ENCODE results near the gene GAN. TPM values are rescaled to one million over a fixed set of nuclear protein-coding genes. Genes with fewer than 3 reads are reported as not detected.

Gene GAN
- polyA plus RNA-seq (2012; ENCODE audit: insufficient read length, low read depth), result 1.0 TPM

DNA sequence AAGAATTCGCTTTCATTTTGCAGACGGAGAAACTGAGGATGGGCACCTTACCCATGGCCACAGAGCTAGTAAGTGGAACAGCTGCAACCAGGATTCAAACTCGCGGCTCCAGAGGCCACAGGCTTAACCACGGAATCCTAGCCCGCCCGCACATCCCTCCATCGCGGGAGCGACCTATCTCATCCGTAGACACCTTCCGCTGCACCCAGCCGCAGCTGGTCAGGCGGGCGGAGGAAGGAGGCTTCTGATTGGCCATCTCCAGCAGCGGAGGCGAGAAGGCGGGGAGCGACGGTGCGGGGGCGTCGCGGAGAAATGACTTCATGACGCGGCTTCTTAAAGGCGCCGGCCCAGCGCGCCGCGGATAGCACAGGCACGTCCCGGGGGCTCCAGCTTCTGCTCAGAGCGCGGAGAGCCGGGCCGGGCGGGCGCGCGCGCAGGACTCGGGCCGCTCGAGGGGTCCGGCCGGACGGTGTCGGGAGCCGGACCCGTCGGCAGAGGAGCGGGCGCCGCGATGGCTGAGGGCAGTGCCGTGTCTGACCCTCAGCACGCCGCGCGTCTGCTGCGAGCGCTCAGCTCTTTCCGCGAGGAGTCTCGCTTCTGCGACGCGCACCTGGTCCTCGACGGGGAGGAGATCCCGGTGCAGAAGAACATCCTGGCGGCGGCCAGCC is at the start of gene GAN:
Gene GAN (plus strand): TSS at position 360 of the 668 bp plus-strand sequence. CDS start 152 bp downstream, at position 512.
- peak; percentile 8 for TF ChIP-seq FOXP2 (optimal IDR thresholded peaks at IDR 0.05; ENCODE audit: borderline replicate concordance, extremely low read depth, extremely low read length, insufficient read depth)
- TF ChIP-seq, protein P1, sequence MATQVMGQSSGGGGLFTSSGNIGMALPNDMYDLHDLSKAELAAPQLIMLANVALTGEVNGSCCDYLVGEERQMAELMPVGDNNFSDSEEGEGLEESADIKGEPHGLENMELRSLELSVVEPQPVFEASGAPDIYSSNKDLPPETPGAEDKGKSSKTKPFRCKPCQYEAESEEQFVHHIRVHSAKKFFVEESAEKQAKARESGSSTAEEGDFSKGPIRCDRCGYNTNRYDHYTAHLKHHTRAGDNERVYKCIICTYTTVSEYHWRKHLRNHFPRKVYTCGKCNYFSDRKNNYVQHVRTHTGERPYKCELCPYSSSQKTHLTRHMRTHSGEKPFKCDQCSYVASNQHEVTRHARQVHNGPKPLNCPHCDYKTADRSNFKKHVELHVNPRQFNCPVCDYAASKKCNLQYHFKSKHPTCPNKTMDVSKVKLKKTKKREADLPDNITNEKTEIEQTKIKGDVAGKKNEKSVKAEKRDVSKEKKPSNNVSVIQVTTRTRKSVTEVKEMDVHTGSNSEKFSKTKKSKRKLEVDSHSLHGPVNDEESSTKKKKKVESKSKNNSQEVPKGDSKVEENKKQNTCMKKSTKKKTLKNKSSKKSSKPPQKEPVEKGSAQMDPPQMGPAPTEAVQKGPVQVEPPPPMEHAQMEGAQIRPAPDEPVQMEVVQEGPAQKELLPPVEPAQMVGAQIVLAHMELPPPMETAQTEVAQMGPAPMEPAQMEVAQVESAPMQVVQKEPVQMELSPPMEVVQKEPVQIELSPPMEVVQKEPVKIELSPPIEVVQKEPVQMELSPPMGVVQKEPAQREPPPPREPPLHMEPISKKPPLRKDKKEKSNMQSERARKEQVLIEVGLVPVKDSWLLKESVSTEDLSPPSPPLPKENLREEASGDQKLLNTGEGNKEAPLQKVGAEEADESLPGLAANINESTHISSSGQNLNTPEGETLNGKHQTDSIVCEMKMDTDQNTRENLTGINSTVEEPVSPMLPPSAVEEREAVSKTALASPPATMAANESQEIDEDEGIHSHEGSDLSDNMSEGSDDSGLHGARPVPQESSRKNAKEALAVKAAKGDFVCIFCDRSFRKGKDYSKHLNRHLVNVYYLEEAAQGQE (IDR thresholded peaks at IDR 0.05; ENCODE audit: insufficient read depth in 1 of 2, low read depth in 2 of 2, low read length in 2 of 2), result no peak
- peak; percentile 81; the same call in 1 of the 2 replicates for TF ChIP-seq TAF1 (IDR thresholded peaks at IDR 0.05; ENCODE audit: borderline replicate concordance, insufficient read depth, low read length)
- TF ChIP-seq SIN3A (IDR thresholded peaks at IDR 0.05; ENCODE audit: borderline replicate concordance, insufficient read depth, low read length), result peak; percentile 71; the same call in 1 of the 2 replicates
- peak; percentile 71 for TF ChIP-seq POLR2AphosphoS5 (IDR thresholded peaks at IDR 0.05; ENCODE audit: low read depth, low read length)

DNA sequence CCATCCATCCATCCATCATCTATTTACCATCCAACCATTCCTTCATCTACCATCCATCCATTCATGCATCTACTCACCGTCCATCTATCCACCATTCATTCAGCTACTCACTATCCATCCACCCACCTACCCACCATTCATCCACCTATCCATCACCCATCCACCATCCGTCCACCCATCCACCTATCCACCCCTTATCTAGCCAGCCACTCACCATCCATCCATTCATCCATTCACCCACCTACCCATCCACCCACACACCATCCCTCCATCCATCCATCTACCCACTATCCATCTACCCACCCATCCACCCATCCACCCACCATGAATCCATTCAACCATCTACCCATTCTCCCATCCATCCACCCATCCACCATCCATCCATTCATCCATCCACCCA is 49.7 kb upstream of the GAN start:
- TF ChIP-seq, protein P1 (IDR thresholded peaks at IDR 0.05; ENCODE audit: insufficient read depth in 1 of 2, low read depth in 2 of 2, low read length in 2 of 2), result no peak
- no peak for TF ChIP-seq SIN3A (IDR thresholded peaks at IDR 0.05; ENCODE audit: borderline replicate concordance, insufficient read depth, low read length)
- TF ChIP-seq POLR2AphosphoS5 (IDR thresholded peaks at IDR 0.05; ENCODE audit: low read depth, low read length), result no peak
- no peak for TF ChIP-seq FOXP2 (optimal IDR thresholded peaks at IDR 0.05; ENCODE audit: borderline replicate concordance, extremely low read depth, extremely low read length, insufficient read depth)
- TF ChIP-seq TAF1 (IDR thresholded peaks at IDR 0.05; ENCODE audit: borderline replicate concordance, insufficient read depth, low read length), result no peak

- TF ChIP-seq SIN3A (IDR thresholded peaks at IDR 0.05; ENCODE audit: borderline replicate concordance, insufficient read depth, low read length), result no peak
- no peak for TF ChIP-seq FOXP2 (optimal IDR thresholded peaks at IDR 0.05; ENCODE audit: borderline replicate concordance, extremely low read depth, extremely low read length, insufficient read depth)
- no peak for TF ChIP-seq POLR2AphosphoS5 (IDR thresholded peaks at IDR 0.05; ENCODE audit: low read depth, low read length)
Measured at GRCh38 chr16:81265658-81266451, 48.9 kb upstream of the GAN start.

- no peak for TF ChIP-seq POLR2AphosphoS5 (IDR thresholded peaks at IDR 0.05; ENCODE audit: low read depth, low read length)
- no peak for TF ChIP-seq TAF1 (IDR thresholded peaks at IDR 0.05; ENCODE audit: borderline replicate concordance, insufficient read depth, low read length)
- TF ChIP-seq SIN3A (IDR thresholded peaks at IDR 0.05; ENCODE audit: borderline replicate concordance, insufficient read depth, low read length), result no peak
- TF ChIP-seq FOXP2 (optimal IDR thresholded peaks at IDR 0.05; ENCODE audit: borderline replicate concordance, extremely low read depth, extremely low read length, insufficient read depth), result no peak
- TF ChIP-seq, protein P1 (IDR thresholded peaks at IDR 0.05; ENCODE audit: insufficient read depth in 1 of 2, low read depth in 2 of 2, low read length in 2 of 2), result no peak
Measured at GRCh38 chr16:81266680-81267095, 48.1 kb upstream of the GAN start.

- TF ChIP-seq FOXP2 (optimal IDR thresholded peaks at IDR 0.05; ENCODE audit: borderline replicate concordance, extremely low read depth, extremely low read length, insufficient read depth) (no peak), POLR2AphosphoS5 (IDR thresholded peaks at IDR 0.05; ENCODE audit: low read depth, low read length) (no peak), SIN3A (IDR thresholded peaks at IDR 0.05; ENCODE audit: borderline replicate concordance, insufficient read depth, low read length) (no peak), TAF1 (IDR thresholded peaks at IDR 0.05; ENCODE audit: borderline replicate concordance, insufficient read depth, low read length) (no peak)
- TF ChIP-seq, protein P1 (IDR thresholded peaks at IDR 0.05; ENCODE audit: insufficient read depth in 1 of 2, low read depth in 2 of 2, low read length in 2 of 2), result no peak
Measured at GRCh38 chr16:81268509-81268908, 46.3 kb upstream of the GAN start.
